WTC11 (cell line): ENCODE data around the gene SPOCK1. TPM values are rescaled to one million over a fixed set of nuclear protein-coding genes. Genes with fewer than 3 reads are reported as not detected.

ENCODE experiments used
- ATAC-seq: fragments of 200-7000 bp; cut with Tn5 transposase; 2 replicates; pipeline ENCODE4 v1.10.0; 2021; ENCODE audit warnings: mild to moderate bottlenecking, moderate library complexity
- CTCF ChIA-PET: fragments of 300-600 bp; sonication (Branson Sonifier 250); formaldehyde crosslinking; loops from one replicate; lab custom pipeline; 2021; ENCODE audit warnings: antibody characterized with exemption; lab: Charles Lee
- POLR2A ChIA-PET: fragments of 350-600 bp; sonication (Branson Sonifier 250); formaldehyde crosslinking; loops from one replicate; lab custom pipeline; 2021; ENCODE audit warnings: antibody characterized with exemption; lab: Charles Lee
- DNase-seq: peaks from one replicate; pipeline ENCODE4 v3.0.0; 2021; ENCODE audit warnings: low spot score
- H3K27ac Mint-ChIP-seq: 2 replicates; pipeline ENCODE4 v1.8.0; 2021; ENCODE audit warnings: mixed read lengths
- H3K27me3 Mint-ChIP-seq: 2 replicates; pipeline ENCODE4 v1.8.0; 2021; ENCODE audit warnings: low read depth, mild to moderate bottlenecking, moderate library complexity, mixed read lengths
- H3K36me3 Mint-ChIP-seq: 2 replicates; pipeline ENCODE4 v1.8.0; 2021; ENCODE audit warnings: mixed read lengths
- H3K4me1 Mint-ChIP-seq: 2 replicates; pipeline ENCODE4 v1.8.0; 2022; ENCODE audit warnings: mixed read lengths
- H3K4me3 Mint-ChIP-seq: 2 replicates; pipeline ENCODE4 v1.8.0; 2021; ENCODE audit warnings: mild to moderate bottlenecking, moderate library complexity, mixed read lengths
- H3K9me3 Mint-ChIP-seq: 2 replicates; pipeline ENCODE4 v1.8.0; 2021; ENCODE audit warnings: mixed read lengths
- ARID4B ChIP-seq: sonication (generic); formaldehyde crosslinking; IDR thresholded peaks from 2 replicates; pipeline ENCODE4 v1.8.0; 2023; ENCODE audit warnings: missing genetic modification reagents, mild to moderate bottlenecking, borderline replicate concordance
- ATF3 ChIP-seq: sonication (generic); formaldehyde crosslinking; conservative IDR thresholded peaks from 2 replicates; pipeline ENCODE4 v1.8.1; 2022; ENCODE audit warnings: mild to moderate bottlenecking, missing genetic modification reagents
- CDX4 ChIP-seq: fragments of 250-450 bp; sonication (Bioruptor Pico); IDR thresholded peaks from 2 replicates; pipeline ENCODE4 v1.9.0; 2021; ENCODE audit warnings: moderate library complexity, mild to moderate bottlenecking, inconsistent platforms, borderline replicate concordance
- CTCF ChIP-seq: fragments of 200-600 bp; IDR thresholded peaks from 2 replicates; pipeline ENCODE4 v1.8.0; 2022; ENCODE audit warnings: antibody characterized with exemption
- ESRRA ChIP-seq: sonication (generic); formaldehyde crosslinking; IDR thresholded peaks from 2 replicates; pipeline ENCODE4 v1.8.1; 2022; ENCODE audit warnings: mild to moderate bottlenecking, missing genetic modification reagents, borderline replicate concordance
- GTF2I ChIP-seq: fragments of 250-450 bp; sonication (Bioruptor Pico); conservative IDR thresholded peaks from 2 replicates; pipeline ENCODE4 v1.4.0; 2021; ENCODE audit warnings: mild to moderate bottlenecking
- HMGXB4 ChIP-seq: sonication (generic); formaldehyde crosslinking; IDR thresholded peaks from 2 replicates; pipeline ENCODE4 v1.8.1; 2023; ENCODE audit warnings: mild to moderate bottlenecking, moderate library complexity, missing genetic modification reagents
- IRF2 ChIP-seq: sonication (generic); formaldehyde crosslinking; IDR thresholded peaks from 2 replicates; pipeline ENCODE4 v1.8.0; 2022; ENCODE audit warnings: low read depth, missing genetic modification reagents, borderline replicate concordance
- KAT7 ChIP-seq: sonication (generic); formaldehyde crosslinking; IDR thresholded peaks from 2 replicates; pipeline ENCODE4 v1.8.1; 2023; ENCODE audit warnings: missing genetic modification reagents, mild to moderate bottlenecking, borderline replicate concordance
- MAX ChIP-seq: sonication (generic); formaldehyde crosslinking; IDR thresholded peaks from 2 replicates; pipeline ENCODE4 v1.8.0; 2022; ENCODE audit warnings: mild to moderate bottlenecking, missing genetic modification reagents
- MLX ChIP-seq: sonication (generic); formaldehyde crosslinking; IDR thresholded peaks from 2 replicates; pipeline ENCODE4 v1.8.1; 2023; ENCODE audit warnings: mild to moderate bottlenecking, missing genetic modification reagents, moderate library complexity
- NR2C2 ChIP-seq: sonication (generic); formaldehyde crosslinking; IDR thresholded peaks from 2 replicates; pipeline ENCODE4 v1.8.0; 2022; ENCODE audit warnings: mild to moderate bottlenecking, missing genetic modification reagents
- NR3C1 ChIP-seq: sonication (generic); formaldehyde crosslinking; conservative IDR thresholded peaks from 2 replicates; pipeline ENCODE4 v1.8.1; 2023; ENCODE audit warnings: low read depth, mild to moderate bottlenecking, missing genetic modification reagents
- TP53 ChIP-seq: sonication (generic); formaldehyde crosslinking; IDR thresholded peaks from 2 replicates; pipeline ENCODE4 v1.8.1; 2023; ENCODE audit warnings: mild to moderate bottlenecking, missing genetic modification reagents
- USF1 ChIP-seq: sonication (generic); formaldehyde crosslinking; IDR thresholded peaks from 2 replicates; pipeline ENCODE4 v1.8.0; 2022; ENCODE audit warnings: mild to moderate bottlenecking, missing genetic modification reagents
- USF2 ChIP-seq: sonication (generic); formaldehyde crosslinking; IDR thresholded peaks from 2 replicates; pipeline ENCODE4 v1.8.1; 2023; ENCODE audit warnings: mild to moderate bottlenecking, missing genetic modification reagents, moderate library complexity
- ZBTB21 ChIP-seq: sonication (generic); formaldehyde crosslinking; IDR thresholded peaks from 2 replicates; pipeline ENCODE4 v1.8.1; 2023; ENCODE audit warnings: mild to moderate bottlenecking, missing genetic modification reagents, borderline replicate concordance
- ZBTB43 ChIP-seq: sonication (generic); formaldehyde crosslinking; IDR thresholded peaks from 2 replicates; pipeline ENCODE4 v1.8.1; 2023; ENCODE audit warnings: mild to moderate bottlenecking, missing genetic modification reagents
- ZNF138 ChIP-seq: sonication (generic); formaldehyde crosslinking; conservative IDR thresholded peaks from 2 replicates; pipeline ENCODE4 v1.8.1; 2022; ENCODE audit warnings: mild to moderate bottlenecking, moderate library complexity, missing genetic modification reagents
- ZNF425 ChIP-seq: fragments of 250-450 bp; sonication (Bioruptor Pico); conservative IDR thresholded peaks from 2 replicates; pipeline ENCODE4 v1.9.0; 2021; ENCODE audit warnings: mild to moderate bottlenecking
- total RNA-seq: library from RNA; stranded (reverse); gene quantifications from 3 replicates; pipeline ENCODE4 v1.2.3, GENCODE V29; 2021

The SPOCK1 gene
- total RNA-seq, 1 experiment from 2014 or later, result 15.2 TPM

- TF ChIP-seq GTF2I, result no peak
- TF ChIP-seq ARID4B (CRISPR knock-in tag), result no peak
- TF ChIP-seq CTCF, result no peak
- no peak for TF ChIP-seq ZNF425 (CRISPR knock-in tag)
- TF ChIP-seq CDX4, result no peak
- no peak for TF ChIP-seq ZBTB43 (CRISPR knock-in tag)
- no peak for TF ChIP-seq NR2C2 (CRISPR knock-in tag)
- no peak for TF ChIP-seq ESRRA (CRISPR knock-in tag)
- no peak for TF ChIP-seq MAX (CRISPR knock-in tag)
- no peak for TF ChIP-seq HMGXB4 (CRISPR knock-in tag)
- no peak for TF ChIP-seq IRF2
- TF ChIP-seq ZBTB21 (CRISPR knock-in tag), result no peak
- TF ChIP-seq TP53 (CRISPR knock-in tag), result no peak
- TF ChIP-seq NR3C1 (CRISPR knock-in tag), result no peak
- no peak for TF ChIP-seq MLX (CRISPR knock-in tag)
- TF ChIP-seq USF1 (CRISPR knock-in tag), result no peak
- TF ChIP-seq ZNF138 (CRISPR knock-in tag), result no peak
- TF ChIP-seq ATF3, result no peak
- no peak for TF ChIP-seq USF2 (CRISPR knock-in tag)
- TF ChIP-seq KAT7 (CRISPR knock-in tag), result no peak
- Mint-ChIP-seq H3K4me3 (no peak overlapping the region), H3K27ac (no peak overlapping the region), H3K36me3 (no peaks in the 10 kb centered on the region), H3K27me3 (peaks cover 4% of the 10 kb centered on the region), H3K4me1 (no peaks in the 10 kb centered on the region), H3K9me3 (peaks cover 5% of the 10 kb centered on the region)
- ATAC-seq (no peak), DNase-seq (no peak)
- POLR2A ChIA-PET, result no interaction called here
- CTCF ChIA-PET, result no interaction called here
These were observed 87.0 kb downstream of the SPOCK1 start for GRCh38 chr5:137412136-137412535.
